ENCODE results near the gene PTPRG.

DNA sequence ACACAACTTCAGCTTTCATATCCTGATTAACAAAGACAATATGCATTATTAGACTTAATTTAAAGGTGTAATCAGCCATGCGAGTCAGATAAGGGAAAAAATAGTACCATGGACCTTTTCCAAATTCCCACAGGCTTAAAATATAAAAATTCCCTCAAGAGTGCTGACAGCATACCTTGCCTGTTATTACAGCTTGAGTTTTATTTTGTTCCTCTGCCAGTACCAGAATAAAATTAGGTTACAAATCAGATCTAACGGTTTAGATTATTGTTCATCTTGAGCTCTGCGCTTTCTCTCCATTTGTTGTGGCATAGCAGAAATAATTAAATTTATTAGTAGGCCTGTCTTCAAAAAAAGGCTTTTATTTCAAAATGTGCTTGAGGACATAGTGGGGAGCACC, 250.3 kb downstream of the PTPRG start:
- TF ChIP-seq POLR2AphosphoS5 (IDR thresholded peaks at IDR 0.05; ENCODE audit: low read depth, low read length) (no peak), POLR2A (IDR thresholded peaks at IDR 0.05; ENCODE audit: low read depth, low read length) (no peak)
